Measurements from ENCODE around the gene TMEM212. TPM values are rescaled to one million over a fixed set of nuclear protein-coding genes. Genes with fewer than 3 reads are reported as not detected.

Gene TMEM212
- total RNA-seq, 1 donor from 2014 or later = not detected

DNA sequence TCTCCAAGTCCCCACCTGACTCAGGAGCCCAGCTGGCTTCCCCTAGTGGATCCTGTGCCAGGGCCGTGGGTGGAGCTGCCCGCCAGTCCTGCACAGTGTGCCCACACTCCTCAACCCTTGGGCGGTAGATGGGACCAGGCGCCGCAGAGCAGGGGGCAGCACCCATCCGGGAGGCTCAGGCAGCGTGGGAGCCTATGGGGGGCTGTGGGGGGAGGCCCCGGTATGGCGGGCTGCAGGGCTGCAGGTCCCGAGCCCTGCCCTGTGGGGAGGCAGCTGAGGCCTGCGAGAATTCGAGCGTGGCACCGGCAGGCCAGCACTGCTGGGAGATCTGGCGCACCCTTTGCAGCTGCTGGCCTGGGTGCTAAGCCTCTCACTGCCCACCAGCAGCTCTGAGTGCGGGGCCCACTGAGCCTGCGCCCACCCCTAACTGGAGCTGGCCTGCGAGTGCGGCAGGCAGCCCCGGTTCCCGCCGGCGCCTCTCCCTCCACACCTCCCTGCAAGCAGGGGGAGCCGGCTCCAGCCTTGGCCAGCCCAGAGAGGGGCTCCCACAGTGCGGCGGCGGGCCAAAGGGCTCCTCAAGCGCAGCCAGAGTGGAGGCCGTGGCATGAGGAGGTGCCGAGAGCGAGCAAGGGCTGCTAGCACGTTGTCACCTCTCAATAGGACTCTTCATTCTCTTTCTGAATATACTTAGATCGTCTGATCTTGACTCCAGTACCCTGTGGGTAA lies 64.0 kb downstream of the TMEM212 start:
- H3K27me3 Mint-ChIP-seq (ENCODE audit: low read depth, unreplicated experiment) = no peaks in the 10 kb centered on the region
- Histone ChIP-seq H3K27ac (ENCODE audit: low read depth, low read length) (no peak overlapping the region), H2AFZ (ENCODE audit: low read depth, low read length) (no peak overlapping the region), H3K27me3 (ENCODE audit: insufficient read depth, low read length) (no peaks in the 10 kb centered on the region), H3K79me2 (ENCODE audit: insufficient read depth, low read length) (no peaks in the 10 kb centered on the region), H3K4me3 (ENCODE audit: insufficient read depth, low read depth, low read length) (no peak overlapping the region), H4K20me1 (ENCODE audit: insufficient read depth, low read length) (no peaks in the 10 kb centered on the region), H3K9ac (ENCODE audit: low read length) (no peak overlapping the region), H3K9me3 (ENCODE audit: insufficient read depth, low read depth, low read length) (no peaks in the 10 kb centered on the region), H3K4me2 (ENCODE audit: low read length) (no peak overlapping the region), H3K36me3 (ENCODE audit: insufficient read depth, low read length) (no peaks in the 10 kb centered on the region), H3K4me1 (ENCODE audit: insufficient read depth, low read length) (no peaks in the 10 kb centered on the region)
- peaks cover 15% of the 10 kb centered on the region for H3K9me3 Mint-ChIP-seq (ENCODE audit: unreplicated experiment)
- FAIRE-seq = no peak
- H3K4me3 Mint-ChIP-seq (ENCODE audit: unreplicated experiment) = no peak overlapping the region
- peaks cover 4% of the 10 kb centered on the region for H3K36me3 Mint-ChIP-seq (ENCODE audit: low read depth, unreplicated experiment)
- H3K4me1 Mint-ChIP-seq (ENCODE audit: low read depth, unreplicated experiment) = peaks cover 6% of the 10 kb centered on the region
- no peak for DNase-seq (ENCODE audit: low read depth)
- TF ChIP-seq, protein P1, sequence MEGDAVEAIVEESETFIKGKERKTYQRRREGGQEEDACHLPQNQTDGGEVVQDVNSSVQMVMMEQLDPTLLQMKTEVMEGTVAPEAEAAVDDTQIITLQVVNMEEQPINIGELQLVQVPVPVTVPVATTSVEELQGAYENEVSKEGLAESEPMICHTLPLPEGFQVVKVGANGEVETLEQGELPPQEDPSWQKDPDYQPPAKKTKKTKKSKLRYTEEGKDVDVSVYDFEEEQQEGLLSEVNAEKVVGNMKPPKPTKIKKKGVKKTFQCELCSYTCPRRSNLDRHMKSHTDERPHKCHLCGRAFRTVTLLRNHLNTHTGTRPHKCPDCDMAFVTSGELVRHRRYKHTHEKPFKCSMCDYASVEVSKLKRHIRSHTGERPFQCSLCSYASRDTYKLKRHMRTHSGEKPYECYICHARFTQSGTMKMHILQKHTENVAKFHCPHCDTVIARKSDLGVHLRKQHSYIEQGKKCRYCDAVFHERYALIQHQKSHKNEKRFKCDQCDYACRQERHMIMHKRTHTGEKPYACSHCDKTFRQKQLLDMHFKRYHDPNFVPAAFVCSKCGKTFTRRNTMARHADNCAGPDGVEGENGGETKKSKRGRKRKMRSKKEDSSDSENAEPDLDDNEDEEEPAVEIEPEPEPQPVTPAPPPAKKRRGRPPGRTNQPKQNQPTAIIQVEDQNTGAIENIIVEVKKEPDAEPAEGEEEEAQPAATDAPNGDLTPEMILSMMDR (IDR thresholded peaks at IDR 0.05; ENCODE audit: insufficient read depth, low read depth, low read length) = no peak
- TF ChIP-seq EZH2 (IDR thresholded peaks at IDR 0.05; ENCODE audit: insufficient read depth, low read length) = no peak
- H3K27ac Mint-ChIP-seq (ENCODE audit: unreplicated experiment) = no peak overlapping the region

DNA sequence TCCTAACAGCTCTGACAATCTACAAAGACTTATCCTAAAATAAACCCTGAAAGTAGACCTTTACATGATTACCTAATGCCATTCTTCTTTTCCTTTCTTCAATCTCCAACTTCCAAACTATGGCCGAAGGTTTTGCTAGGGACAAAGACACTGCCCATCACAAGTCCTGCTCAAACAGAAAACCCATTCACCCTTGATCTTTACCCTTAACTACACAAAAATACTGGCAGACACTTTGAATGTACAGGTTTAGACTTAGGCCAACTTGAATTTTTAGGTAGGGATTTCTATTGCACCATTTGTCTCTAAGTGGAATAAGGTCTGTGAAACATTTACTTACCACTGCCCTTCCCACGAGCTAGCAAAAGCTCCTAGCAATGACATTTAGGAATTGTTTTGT lies 64.6 kb downstream of the TMEM212 start:
- H3K9ac ChIP-seq (ENCODE audit: low read length) = no peak overlapping the region
- FAIRE-seq (no peak), DNase-seq (ENCODE audit: low read depth) (no peak)
- no peaks in the 10 kb centered on the region for H3K36me3 ChIP-seq (ENCODE audit: insufficient read depth, low read length)
- H3K9me3 ChIP-seq (ENCODE audit: insufficient read depth, low read depth, low read length) = no peaks in the 10 kb centered on the region
- H3K4me1 ChIP-seq (ENCODE audit: insufficient read depth, low read length) = no peaks in the 10 kb centered on the region
- Mint-ChIP-seq H3K27me3 (ENCODE audit: low read depth, unreplicated experiment) (no peaks in the 10 kb centered on the region), H3K4me3 (ENCODE audit: unreplicated experiment) (no peak overlapping the region), H3K4me1 (ENCODE audit: low read depth, unreplicated experiment) (peaks cover 6% of the 10 kb centered on the region), H3K27ac (ENCODE audit: unreplicated experiment) (no peak overlapping the region), H3K9me3 (ENCODE audit: unreplicated experiment) (peaks cover 15% of the 10 kb centered on the region), H3K36me3 (ENCODE audit: low read depth, unreplicated experiment) (peaks cover 4% of the 10 kb centered on the region)
- H3K27me3 ChIP-seq (ENCODE audit: insufficient read depth, low read length) = no peaks in the 10 kb centered on the region
- H2AFZ ChIP-seq (ENCODE audit: low read depth, low read length) = no peak overlapping the region
- TF ChIP-seq, protein P1 (IDR thresholded peaks at IDR 0.05; ENCODE audit: insufficient read depth, low read depth, low read length) = no peak
- TF ChIP-seq EZH2 (IDR thresholded peaks at IDR 0.05; ENCODE audit: insufficient read depth, low read length) = no peak
- no peak overlapping the region for H3K27ac ChIP-seq (ENCODE audit: low read depth, low read length)
- no peaks in the 10 kb centered on the region for H3K79me2 ChIP-seq (ENCODE audit: insufficient read depth, low read length)
- H4K20me1 ChIP-seq (ENCODE audit: insufficient read depth, low read length) = no peaks in the 10 kb centered on the region
- H3K4me3 ChIP-seq (ENCODE audit: insufficient read depth, low read depth, low read length) = no peak overlapping the region
- H3K4me2 ChIP-seq (ENCODE audit: low read length) = no peak overlapping the region

DNA sequence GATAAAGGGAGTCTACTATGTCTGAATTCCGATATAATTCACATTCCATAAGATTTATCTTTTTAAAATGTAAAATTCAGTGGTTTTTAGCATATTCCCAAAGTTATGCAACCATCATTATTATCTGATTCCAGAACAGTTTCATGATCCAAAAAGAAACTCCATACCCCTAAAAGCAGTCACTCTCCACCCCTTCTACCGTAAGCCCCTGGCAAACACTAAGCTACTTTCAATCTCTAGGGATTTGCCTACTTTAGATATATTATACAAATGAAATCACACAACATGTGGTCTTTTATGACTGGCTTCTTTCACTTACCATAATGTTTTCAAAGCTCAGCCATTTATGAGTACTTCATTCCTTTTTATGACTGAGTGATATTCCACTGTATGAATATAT lies 65.6 kb downstream of the TMEM212 start:
- Histone ChIP-seq H3K36me3 (ENCODE audit: insufficient read depth, low read length) (no peaks in the 10 kb centered on the region), H3K9ac (ENCODE audit: low read length) (no peak overlapping the region), H3K4me3 (ENCODE audit: insufficient read depth, low read depth, low read length) (no peak overlapping the region), H3K4me2 (ENCODE audit: low read length) (no peak overlapping the region), H4K20me1 (ENCODE audit: insufficient read depth, low read length) (no peaks in the 10 kb centered on the region), H3K27ac (ENCODE audit: low read depth, low read length) (no peak overlapping the region), H3K9me3 (ENCODE audit: insufficient read depth, low read depth, low read length) (no peaks in the 10 kb centered on the region), H3K79me2 (ENCODE audit: insufficient read depth, low read length) (no peaks in the 10 kb centered on the region), H2AFZ (ENCODE audit: low read depth, low read length) (no peak overlapping the region), H3K4me1 (ENCODE audit: insufficient read depth, low read length) (no peaks in the 10 kb centered on the region), H3K27me3 (ENCODE audit: insufficient read depth, low read length) (no peaks in the 10 kb centered on the region)
- DNase-seq (ENCODE audit: low read depth) = no peak
- Mint-ChIP-seq H3K27ac (ENCODE audit: unreplicated experiment) (no peak overlapping the region), H3K4me3 (ENCODE audit: unreplicated experiment) (no peak overlapping the region), H3K9me3 (ENCODE audit: unreplicated experiment) (peaks cover 12% of the 10 kb centered on the region), H3K4me1 (ENCODE audit: low read depth, unreplicated experiment) (peaks cover 6% of the 10 kb centered on the region), H3K27me3 (ENCODE audit: low read depth, unreplicated experiment) (no peaks in the 10 kb centered on the region), H3K36me3 (ENCODE audit: low read depth, unreplicated experiment) (peaks cover 4% of the 10 kb centered on the region)
- no peak for FAIRE-seq
- TF ChIP-seq EZH2 (IDR thresholded peaks at IDR 0.05; ENCODE audit: insufficient read depth, low read length) = no peak
- TF ChIP-seq, protein P1 (IDR thresholded peaks at IDR 0.05; ENCODE audit: insufficient read depth, low read depth, low read length) = no peak
